ENCODE measurements around the gene ROBO2.

ROBO2 gene

DNA sequence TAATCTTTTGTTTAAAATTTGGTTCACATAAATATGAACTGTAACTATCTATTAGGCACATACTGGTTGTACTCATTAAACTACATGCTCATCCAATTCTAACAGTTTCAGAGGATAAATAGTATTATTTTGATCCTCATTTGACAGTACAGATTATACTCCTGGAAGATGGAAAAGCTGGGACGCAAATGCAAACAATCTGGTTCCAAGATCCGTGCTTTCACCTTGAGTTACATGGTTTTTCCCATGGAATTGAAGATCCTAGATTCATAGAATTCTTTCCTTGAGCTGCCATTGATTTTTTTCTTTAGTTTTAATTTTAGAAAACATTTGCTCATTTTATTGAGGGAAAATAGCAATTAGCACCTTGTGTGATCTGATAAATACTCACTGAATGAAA, 285.8 kb downstream of the ROBO2 start:
- Histone ChIP-seq H3K4me3 (ENCODE audit: low read depth, low read length, poor library complexity, severe bottlenecking) (no peak overlapping the region), H3K4me1 (ENCODE audit: insufficient read depth, low read length, severe bottlenecking) (peaks cover 10% of the 10 kb centered on the region), H3K9me3 (ENCODE audit: low read length) (no peaks in the 10 kb centered on the region), H3K36me3 (ENCODE audit: insufficient read depth, low read length) (no peaks in the 10 kb centered on the region), H3K9ac (ENCODE audit: low read length) (no peak overlapping the region), H2AFZ (ENCODE audit: low read length) (no peak overlapping the region), H3K79me2 (ENCODE audit: insufficient read depth, low read length) (no peaks in the 10 kb centered on the region), H3K27me3 (ENCODE audit: insufficient read depth, low read length) (no peaks in the 10 kb centered on the region), H4K20me1 (ENCODE audit: insufficient read depth, low read length) (no peaks in the 10 kb centered on the region), H3K27ac (ENCODE audit: low read depth, low read length, poor library complexity, severe bottlenecking) (no peak overlapping the region), H3F3A (ENCODE audit: insufficient read depth, low read length) (no peaks in the 10 kb centered on the region), H3K9me2 (ENCODE audit: low read depth, low read length) (no peaks in the 10 kb centered on the region), H3K4me2 (ENCODE audit: low read length) (no peak overlapping the region)
- TF ChIP-seq, protein P1, sequence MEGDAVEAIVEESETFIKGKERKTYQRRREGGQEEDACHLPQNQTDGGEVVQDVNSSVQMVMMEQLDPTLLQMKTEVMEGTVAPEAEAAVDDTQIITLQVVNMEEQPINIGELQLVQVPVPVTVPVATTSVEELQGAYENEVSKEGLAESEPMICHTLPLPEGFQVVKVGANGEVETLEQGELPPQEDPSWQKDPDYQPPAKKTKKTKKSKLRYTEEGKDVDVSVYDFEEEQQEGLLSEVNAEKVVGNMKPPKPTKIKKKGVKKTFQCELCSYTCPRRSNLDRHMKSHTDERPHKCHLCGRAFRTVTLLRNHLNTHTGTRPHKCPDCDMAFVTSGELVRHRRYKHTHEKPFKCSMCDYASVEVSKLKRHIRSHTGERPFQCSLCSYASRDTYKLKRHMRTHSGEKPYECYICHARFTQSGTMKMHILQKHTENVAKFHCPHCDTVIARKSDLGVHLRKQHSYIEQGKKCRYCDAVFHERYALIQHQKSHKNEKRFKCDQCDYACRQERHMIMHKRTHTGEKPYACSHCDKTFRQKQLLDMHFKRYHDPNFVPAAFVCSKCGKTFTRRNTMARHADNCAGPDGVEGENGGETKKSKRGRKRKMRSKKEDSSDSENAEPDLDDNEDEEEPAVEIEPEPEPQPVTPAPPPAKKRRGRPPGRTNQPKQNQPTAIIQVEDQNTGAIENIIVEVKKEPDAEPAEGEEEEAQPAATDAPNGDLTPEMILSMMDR (IDR thresholded peaks at IDR 0.05; ENCODE audit: low read length): no peak
- no peak for TF ChIP-seq EZH2 (IDR thresholded peaks at IDR 0.05; ENCODE audit: borderline replicate concordance, low read length)

GRCh38 chr3:77326586-77326985, 286.7 kb downstream of the ROBO2 start:
- Histone ChIP-seq H3K9ac (ENCODE audit: low read length) (no peak overlapping the region), H3K9me2 (ENCODE audit: low read depth, low read length) (no peaks in the 10 kb centered on the region), H3K4me3 (ENCODE audit: low read depth, low read length, poor library complexity, severe bottlenecking) (no peak overlapping the region), H3K27ac (ENCODE audit: low read depth, low read length, poor library complexity, severe bottlenecking) (no peak overlapping the region), H2AFZ (ENCODE audit: low read length) (no peak overlapping the region), H3K4me2 (ENCODE audit: low read length) (no peak overlapping the region), H3K9me3 (ENCODE audit: low read length) (no peaks in the 10 kb centered on the region), H3K79me2 (ENCODE audit: insufficient read depth, low read length) (no peaks in the 10 kb centered on the region), H4K20me1 (ENCODE audit: insufficient read depth, low read length) (no peaks in the 10 kb centered on the region), H3K4me1 (ENCODE audit: insufficient read depth, low read length, severe bottlenecking) (peaks cover 2% of the 10 kb centered on the region), H3K36me3 (ENCODE audit: insufficient read depth, low read length) (no peaks in the 10 kb centered on the region), H3K27me3 (ENCODE audit: insufficient read depth, low read length) (no peaks in the 10 kb centered on the region), H3F3A (ENCODE audit: insufficient read depth, low read length) (no peaks in the 10 kb centered on the region)
- TF ChIP-seq EZH2 (IDR thresholded peaks at IDR 0.05; ENCODE audit: borderline replicate concordance, low read length): no peak
- TF ChIP-seq, protein P1 (IDR thresholded peaks at IDR 0.05; ENCODE audit: low read length): no peak

GRCh38 chr3:77328690-77329089, 288.8 kb downstream of the ROBO2 start:
- Histone ChIP-seq H3K4me2 (ENCODE audit: low read length) (no peak overlapping the region), H3K79me2 (ENCODE audit: insufficient read depth, low read length) (no peaks in the 10 kb centered on the region), H3K4me1 (ENCODE audit: insufficient read depth, low read length, severe bottlenecking) (no peaks in the 10 kb centered on the region), H3K4me3 (ENCODE audit: low read depth, low read length, poor library complexity, severe bottlenecking) (no peak overlapping the region), H3K9me2 (ENCODE audit: low read depth, low read length) (no peaks in the 10 kb centered on the region), H4K20me1 (ENCODE audit: insufficient read depth, low read length) (no peaks in the 10 kb centered on the region), H3K36me3 (ENCODE audit: insufficient read depth, low read length) (no peaks in the 10 kb centered on the region), H3K27ac (ENCODE audit: low read depth, low read length, poor library complexity, severe bottlenecking) (no peak overlapping the region), H3K27me3 (ENCODE audit: insufficient read depth, low read length) (no peaks in the 10 kb centered on the region), H3F3A (ENCODE audit: insufficient read depth, low read length) (no peaks in the 10 kb centered on the region), H2AFZ (ENCODE audit: low read length) (no peak overlapping the region), H3K9ac (ENCODE audit: low read length) (no peak overlapping the region), H3K9me3 (ENCODE audit: low read length) (no peaks in the 10 kb centered on the region)
- TF ChIP-seq, protein P1 (IDR thresholded peaks at IDR 0.05; ENCODE audit: low read length): no peak
- no peak for TF ChIP-seq EZH2 (IDR thresholded peaks at IDR 0.05; ENCODE audit: borderline replicate concordance, low read length)
